Amniotic stem cell (primary cell): Measurements from ENCODE around the gene HES5.

Experiments used
- DNase-seq: peaks from one replicate; lab custom pipeline; 2025; lab: John Stamatoyannopoulos, UW

HES5 gene

DNA sequence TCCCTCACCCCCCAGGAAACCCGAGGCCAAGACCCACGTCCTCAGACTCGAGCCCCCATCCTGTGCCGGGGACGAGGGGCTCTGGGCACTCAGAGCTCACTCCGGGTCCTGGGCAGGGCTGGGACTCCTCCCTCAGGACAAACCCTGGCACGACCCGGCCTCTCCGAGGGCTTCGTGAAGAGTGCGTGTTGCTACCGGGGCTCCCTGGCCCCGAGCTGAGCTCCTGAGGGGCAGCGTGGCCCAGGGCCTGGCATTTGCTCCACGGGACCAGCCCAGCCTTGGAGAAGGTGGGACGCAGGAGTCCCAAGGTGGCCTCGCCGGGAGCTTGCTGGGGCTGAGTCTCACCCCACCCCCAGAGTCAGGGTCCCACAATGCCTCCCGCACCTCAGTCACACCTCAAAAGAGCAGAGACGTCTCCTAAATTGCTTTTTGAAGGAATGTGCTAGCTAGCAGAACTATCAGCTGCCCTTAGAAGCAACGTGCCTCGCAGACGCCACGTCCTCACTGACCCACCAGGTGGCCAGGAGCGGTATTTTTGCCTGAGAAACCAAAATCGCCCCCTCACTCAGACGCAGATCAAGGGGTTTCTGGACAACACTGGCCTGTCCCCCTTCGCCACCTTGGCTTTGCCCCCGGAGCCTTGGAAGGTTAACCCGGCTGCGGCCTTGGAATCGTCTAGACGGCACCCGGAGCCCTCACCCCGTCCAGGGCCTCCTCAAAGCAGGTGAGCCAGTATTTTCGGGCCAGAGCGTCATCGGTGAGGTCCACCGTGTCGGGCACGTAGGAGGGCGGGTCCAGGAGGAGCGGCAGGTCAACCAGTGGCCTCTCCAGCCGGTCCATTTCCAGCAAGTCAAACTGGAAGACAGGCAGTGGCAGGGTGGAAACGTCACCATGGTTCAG, 14.9 kb downstream of the HES5 start:
- DNase-seq: no peak

- DNase-seq: no peak
Measured at GRCh38 chr1:2513939-2514652, 16.0 kb downstream of the HES5 start.

DNA sequence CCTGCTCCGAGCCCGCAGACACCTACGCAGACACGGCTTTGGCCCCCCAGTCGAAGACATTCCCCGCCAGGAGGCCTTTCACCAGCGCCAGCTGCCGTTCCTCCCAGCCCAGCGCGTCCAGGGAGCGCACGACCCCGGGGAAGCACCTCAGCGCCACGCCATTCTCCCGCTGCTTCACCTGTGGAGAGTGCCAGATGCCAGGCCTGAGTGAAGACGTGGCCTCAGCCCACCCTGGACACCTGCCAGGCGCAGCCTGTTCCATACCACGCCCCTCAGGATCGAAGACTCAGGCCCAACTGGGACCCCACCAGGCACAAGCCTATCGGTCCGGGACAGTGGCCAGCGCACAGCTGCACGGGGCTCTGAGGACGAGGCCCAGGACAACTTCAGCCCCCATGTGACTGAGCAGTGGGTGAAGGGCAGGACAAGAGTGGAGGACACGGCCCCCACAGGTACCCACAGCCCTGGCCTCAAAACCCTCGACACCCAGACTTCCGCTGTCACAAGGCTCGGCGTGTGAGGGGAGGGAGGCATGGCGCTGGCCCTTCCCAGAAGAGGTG, 17.1 kb downstream of the HES5 start:
- DNase-seq: no peak

DNA sequence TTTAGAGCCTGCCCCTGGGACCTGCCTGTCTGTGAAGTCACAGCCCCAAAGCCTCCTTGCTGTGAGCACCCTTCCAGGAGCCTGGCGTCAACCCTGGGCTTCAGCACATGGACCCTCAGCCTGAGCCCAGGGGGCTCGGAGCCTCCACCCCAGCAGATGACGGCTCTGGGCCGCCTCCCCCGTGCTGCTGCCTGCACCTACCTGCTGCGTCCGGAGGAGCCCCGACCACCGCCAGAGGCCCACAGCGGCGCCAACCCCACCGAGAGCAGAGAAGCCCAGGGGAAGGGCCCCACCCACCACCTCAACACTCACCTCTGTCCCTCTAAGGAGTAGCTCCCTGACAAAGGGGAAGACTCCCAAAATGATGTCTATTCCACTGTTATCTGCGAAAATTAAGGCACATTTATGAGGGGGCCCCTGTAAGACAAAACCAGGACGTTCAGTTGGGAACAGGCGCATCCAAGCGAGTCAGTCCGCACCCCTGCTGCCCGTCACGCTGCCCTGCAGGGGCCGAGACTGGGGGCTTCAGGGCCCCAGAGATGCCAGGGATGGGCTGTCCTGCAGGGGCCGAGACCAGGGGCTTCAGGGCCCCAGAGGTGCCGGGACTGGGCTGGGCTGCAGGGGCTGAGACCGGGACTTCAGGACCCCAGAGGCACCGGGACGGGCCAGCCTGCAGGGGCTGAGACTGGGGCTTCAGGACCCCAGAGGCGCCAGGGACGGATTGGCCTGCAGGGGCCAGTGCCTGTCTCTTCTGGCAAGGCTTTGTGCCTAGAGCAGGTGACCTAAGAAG, 19.5 kb downstream of the HES5 start:
- no peak for DNase-seq

GRCh38 chr1:2509589-2509988, 20.5 kb downstream of the HES5 start:
- no peak for DNase-seq

- no peak for DNase-seq
Measured at GRCh38 chr1:2508751-2509150, 21.3 kb downstream of the HES5 start.

GRCh38 chr1:2508180-2508579, 21.9 kb downstream of the HES5 start:
- DNase-seq: no peak

DNA sequence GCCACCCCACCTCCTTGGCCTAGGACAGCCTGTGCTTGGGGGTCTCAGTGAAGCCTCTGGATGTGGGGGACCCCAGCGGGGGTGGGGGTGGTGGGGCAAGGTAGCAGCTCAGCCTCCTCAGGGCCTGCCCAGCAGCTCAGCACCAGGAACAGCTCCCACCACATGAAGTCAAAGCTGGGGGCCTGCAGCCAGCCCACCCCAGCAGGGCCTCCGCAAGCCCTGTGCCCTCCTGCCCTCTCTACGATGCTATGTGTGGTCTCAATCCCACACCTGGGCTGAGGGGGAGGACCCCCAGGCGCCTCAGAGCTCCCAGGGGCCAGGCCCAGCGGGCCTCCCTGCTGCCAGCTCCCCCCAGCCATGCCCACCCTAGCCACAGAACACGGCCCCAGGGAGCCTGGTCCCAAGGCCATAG, 22.3 kb downstream of the HES5 start:
- no peak for DNase-seq

DNA sequence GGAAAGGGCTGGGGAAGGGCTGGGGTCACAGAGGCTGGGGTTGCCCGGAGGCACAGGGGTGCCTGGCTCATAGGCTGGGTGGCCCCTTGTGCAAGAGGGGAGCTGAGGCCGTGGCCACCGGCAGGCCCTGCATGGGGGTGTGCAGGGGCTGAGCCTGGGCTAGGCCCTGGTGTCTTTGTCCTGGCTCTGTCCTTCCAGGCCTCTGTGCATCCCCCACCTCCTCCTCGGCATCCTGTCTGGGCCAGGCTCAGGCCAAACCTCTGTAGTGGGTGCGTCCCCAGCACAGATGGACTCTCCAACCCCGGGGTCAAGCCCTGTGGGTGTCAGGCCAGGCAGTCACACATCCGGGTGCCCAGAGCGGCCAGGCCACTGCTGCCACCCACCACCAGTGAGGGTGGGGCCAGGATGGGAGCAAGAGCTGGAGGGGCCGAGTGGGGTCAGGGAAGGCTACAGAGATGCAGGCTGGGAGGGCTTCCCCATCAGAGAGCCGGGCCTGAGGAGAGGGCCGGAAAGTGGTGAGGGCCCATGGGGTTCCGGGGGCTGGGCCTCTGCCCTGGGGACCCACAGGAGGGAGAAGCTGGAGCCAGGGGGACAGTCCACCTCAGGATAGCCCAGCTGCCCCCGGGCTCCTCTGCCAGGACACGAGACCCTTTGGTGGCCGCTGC, 23.0 kb downstream of the HES5 start:
- DNase-seq: no peak

DNA sequence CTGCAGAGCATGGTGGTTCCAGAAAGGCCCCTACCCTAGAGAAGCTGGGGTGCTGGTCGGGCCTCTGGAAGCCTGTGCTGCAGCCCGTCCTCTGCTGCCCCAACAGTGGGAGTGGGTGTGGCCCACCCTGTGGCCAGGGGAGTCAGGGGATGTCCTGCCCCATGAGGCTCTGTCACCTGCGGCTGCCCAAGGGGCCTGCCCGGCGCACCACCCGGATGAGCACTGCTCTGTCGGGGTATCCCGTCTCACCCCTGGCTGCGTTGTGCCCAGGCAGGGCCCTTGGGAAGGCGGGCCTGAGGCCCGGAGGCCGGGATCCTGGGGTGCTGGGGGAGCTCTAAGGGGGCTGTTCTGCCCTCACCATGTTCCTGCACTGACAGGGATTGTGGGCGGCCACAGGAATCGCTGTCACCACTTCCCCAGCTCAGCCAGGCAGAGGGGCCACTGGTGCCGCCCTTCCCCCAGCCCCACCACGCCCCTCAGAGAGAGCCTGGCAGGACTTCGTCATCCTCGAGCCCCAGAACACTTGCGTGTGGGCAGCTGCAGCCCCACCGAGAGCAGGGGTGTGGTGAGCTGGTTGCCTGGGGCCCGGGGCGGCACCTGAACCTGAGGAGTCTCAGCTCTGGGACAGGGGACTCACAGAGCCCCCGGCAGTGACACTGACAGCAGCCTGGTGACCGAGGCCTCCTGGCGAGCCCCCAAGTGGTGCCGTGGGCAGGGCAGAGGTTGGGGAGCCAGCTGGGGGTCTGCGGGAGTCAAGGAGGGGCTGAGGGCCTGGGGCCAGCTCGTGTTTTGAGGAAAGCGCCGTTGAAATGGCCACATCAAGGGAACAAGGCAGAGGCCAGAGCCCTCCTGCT, 23.8 kb downstream of the HES5 start:
- no peak for DNase-seq

- DNase-seq: no peak
Measured at GRCh38 chr1:2505461-2505994, 24.5 kb downstream of the HES5 start.

GRCh38 chr1:2504949-2505272, 25.2 kb downstream of the HES5 start:
- no peak for DNase-seq

DNA sequence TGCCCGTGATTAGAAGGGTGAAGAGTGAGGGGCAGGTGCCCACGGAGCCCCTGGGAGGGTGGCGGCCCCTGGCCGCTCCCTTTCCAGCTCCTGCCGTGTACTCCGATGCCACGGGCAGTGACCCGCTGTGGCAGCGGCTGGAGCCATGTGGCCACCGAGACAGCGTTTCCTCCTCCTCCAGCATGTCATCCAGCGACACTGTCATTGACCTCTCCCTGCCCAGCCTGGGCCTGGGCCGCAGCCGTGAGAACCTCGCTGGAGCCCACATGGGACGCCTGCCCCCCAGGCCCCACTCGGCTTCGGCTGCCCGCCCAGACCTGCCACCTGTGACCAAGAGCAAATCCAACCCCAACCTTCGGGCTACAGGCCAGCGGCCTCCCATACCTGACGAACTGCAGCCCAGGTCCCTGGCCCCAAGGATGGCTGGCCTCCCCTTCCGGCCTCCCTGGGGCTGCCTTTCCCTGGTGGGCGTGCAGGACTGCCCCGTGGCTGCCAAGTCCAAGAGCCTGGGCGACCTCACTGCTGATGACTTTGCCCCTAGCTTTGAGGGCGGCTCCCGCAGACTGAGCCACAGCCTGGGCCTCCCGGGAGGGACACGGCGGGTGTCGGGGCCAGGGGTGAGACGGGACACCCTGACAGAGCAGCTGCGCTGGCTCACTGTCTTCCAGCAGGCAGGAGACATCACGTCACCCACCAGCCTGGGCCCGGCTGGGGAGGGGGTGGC, 25.7 kb downstream of the HES5 start:
- no peak for DNase-seq

DNA sequence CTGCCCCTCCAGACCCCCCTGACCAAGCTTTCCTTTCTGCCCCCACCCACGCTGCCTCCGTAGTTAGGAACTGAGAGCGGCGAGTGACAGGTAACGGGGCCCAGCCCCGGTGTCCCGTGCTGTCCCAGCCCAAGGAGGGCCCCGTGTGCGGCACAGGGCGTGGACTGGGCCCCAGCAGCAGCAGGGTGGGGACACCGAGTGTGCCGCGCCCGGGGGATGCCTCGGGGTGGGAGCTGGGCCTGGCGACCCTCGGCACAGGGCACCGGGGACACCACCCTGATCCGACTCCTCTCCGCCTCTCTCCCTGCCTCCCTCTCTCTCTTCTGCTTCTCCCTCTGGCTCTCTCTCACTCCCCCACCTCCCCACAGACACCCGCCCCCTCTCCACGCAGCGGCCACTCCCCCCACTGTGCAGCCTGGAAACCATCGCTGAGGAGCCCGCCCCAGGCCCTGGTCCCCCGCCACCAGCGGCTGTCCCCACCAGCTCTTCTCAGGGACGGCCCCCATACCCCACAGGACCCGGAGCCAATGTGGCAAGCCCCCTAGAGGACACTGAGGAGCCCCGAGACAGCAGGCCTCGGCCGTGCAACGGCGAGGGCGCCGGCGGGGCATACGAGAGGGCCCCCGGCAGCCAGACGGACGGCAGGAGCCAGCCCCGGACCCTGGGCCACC, 26.4 kb downstream of the HES5 start:
- no peak for DNase-seq

GRCh38 chr1:2502661-2503553, 27.2 kb downstream of the HES5 start:
- no peak for DNase-seq

- DNase-seq: no peak
Measured at GRCh38 chr1:2502210-2502609, 27.9 kb downstream of the HES5 start.

DNA sequence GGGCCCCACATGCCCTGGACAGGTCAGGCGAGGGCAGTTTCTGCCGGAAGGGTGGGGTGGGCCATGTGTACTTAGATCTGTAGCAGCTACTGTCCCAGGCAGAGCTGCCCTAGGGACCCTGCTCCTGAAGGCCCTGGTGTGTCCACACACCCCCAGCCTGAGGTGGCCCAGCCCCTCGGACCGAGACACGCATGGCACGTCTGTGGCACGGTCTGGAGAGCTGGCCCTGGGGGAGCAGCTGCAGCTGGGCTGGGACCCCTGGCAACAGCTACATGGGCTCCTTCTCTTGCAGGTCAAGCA, 28.3 kb downstream of the HES5 start:
- no peak for DNase-seq

GRCh38 chr1:2501041-2501819, 28.8 kb downstream of the HES5 start:
- no peak for DNase-seq
